NK-92 treated with Interleukin-12 subunit alpha and Interleukin-12 subunit beta, amount 100 ng/mL, for 24 hours (cell line): ENCODE measurements around the gene C12orf57.

Source experiments
- DNase-seq: peaks from one replicate; lab custom pipeline; 2025; lab: John Stamatoyannopoulos, UW

Gene C12orf57

GRCh38 chr12:6953442-6954315 is 9.9 kb downstream of the C12orf57 start:
- peak; percentile 53 for DNase-seq

GRCh38 chr12:6954316-6955107 is 10.7 kb downstream of the C12orf57 start:
- no peak for DNase-seq

GRCh38 chr12:6955108-6956020 is 11.5 kb downstream of the C12orf57 start:
- DNase-seq: no peak

GRCh38 chr12:6956021-6956727 is 12.4 kb downstream of the C12orf57 start:
- no peak for DNase-seq

GRCh38 chr12:6957151-6957701 is 13.4 kb downstream of the C12orf57 start:
- no peak for DNase-seq

GRCh38 chr12:6957741-6958608 is 14.2 kb downstream of the C12orf57 start:
- DNase-seq: no peak

- DNase-seq: no peak
These were observed 14.8 kb downstream of the C12orf57 start for GRCh38 chr12:6958609-6959057.

- DNase-seq: peak; percentile 20
These were observed 15.4 kb downstream of the C12orf57 start for GRCh38 chr12:6959058-6959804.

GRCh38 chr12:6959805-6960592 is 16.2 kb downstream of the C12orf57 start:
- DNase-seq: no peak

- peak; percentile 26 for DNase-seq
These were observed 16.9 kb downstream of the C12orf57 start for GRCh38 chr12:6960593-6961277.

GRCh38 chr12:6961278-6961694 is 17.5 kb downstream of the C12orf57 start:
- no peak for DNase-seq

- DNase-seq: no peak
These were observed 18.0 kb downstream of the C12orf57 start for GRCh38 chr12:6961695-6962284.

GRCh38 chr12:6962285-6963015 is 18.6 kb downstream of the C12orf57 start:
- DNase-seq: no peak

GRCh38 chr12:6963016-6963731 is 19.4 kb downstream of the C12orf57 start:
- no peak for DNase-seq

- no peak for DNase-seq
These were observed 20.1 kb downstream of the C12orf57 start for GRCh38 chr12:6963791-6964413.
